ENCODE data around the gene VSTM2B. TPM values are rescaled to one million over a fixed set of nuclear protein-coding genes. Genes with fewer than 3 reads are reported as not detected.
A peak's percentile ranks its signal among the peaks of the same experiment; 100 is the strongest.
"Not testable (repeated sequence)": the region's sequence is repeated elsewhere in the genome, so short reads cannot be mapped to it uniquely, and the experiment has no call there.

VSTM2B gene
- total RNA-seq (2014; rRNA removed; shearing (Covaris generic)) = not detected in 2 replicates

DNA sequence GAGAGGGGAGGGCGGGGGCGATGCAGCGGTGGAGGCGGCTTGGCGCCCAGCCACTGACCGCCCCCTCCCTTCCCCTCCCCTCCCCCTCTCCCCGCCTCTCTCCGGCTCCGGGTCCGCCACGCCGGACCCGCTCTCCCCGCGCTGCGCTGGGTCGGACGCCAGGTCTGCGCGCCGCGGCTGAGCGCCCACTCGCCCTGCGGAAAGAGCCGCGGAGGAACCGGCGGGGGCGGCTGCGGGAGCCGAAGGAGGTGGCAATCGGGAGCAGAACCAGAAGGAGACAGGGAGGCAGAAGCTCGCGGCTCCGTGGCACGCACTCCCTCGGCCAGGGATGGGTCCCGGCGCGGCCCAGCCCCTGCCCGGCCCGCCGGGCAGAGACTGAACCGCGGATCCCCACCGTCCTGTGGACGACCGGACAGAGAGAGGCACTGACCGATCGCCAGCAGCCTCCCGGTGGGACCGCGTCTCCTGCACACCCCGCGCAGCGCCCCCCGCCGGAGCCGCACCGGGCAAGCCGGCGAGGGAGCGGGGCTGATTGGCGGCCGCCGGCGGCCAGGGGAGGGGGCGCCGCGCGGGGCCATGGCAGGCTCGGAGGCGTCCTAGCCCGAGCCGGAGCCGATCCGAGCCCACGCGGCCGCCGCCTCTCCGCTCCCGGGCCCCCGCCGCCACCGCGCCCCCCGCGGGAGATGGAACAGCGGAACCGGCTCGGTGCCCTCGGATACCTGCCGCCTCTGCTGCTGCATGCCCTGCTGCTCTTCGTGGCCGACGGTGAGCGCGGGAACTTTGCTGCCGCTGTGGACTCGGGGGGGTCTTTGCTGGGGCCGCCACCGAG, at the start of gene VSTM2B:
Gene VSTM2B (plus strand): TSS at position 94 of the 829 bp plus-strand sequence. CDS start 590 bp downstream, at position 684.
- Histone ChIP-seq H3K36me3 (no peaks in the 10 kb centered on the region), H3K9me3 (replicated peaks) (no peaks in the 10 kb centered on the region), H3K4me3 (no peak within 1 kb of the TSS), H3K4me1 (no peaks in the 10 kb centered on the region), H3K27me3 (0 out of 2 replicates have a peak, but pooled peaks cover 4% of the 10 kb centered on the region), H3K27ac (no peak within 1 kb of the TSS)
- DNase-seq = no peak

DNA sequence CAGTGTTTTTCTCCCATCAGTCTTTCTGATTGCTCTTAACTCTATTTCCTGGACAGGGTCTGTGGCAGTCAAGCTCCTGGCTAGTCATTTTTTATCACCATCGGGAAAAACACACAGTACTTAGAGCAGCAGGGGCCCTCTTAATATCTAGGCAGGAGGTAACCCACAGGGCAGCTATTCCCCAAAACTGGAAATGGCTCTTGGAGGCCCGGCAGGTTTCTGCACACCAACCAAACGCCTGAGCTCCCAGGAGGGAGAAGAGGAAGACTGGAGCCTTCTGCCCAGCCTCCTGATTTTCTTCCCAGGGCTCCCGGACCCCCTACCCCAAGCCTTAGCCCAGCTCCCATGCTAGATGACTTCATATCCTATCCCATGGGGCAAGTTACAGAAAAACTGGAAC, 49.3 kb upstream of the VSTM2B start:
- Histone ChIP-seq H3K36me3 (no peaks in the 10 kb centered on the region), H3K27ac (no peak overlapping the region), H3K4me3 (no peak overlapping the region), H3K27me3 (peaks cover 8% of the 10 kb centered on the region; the same call in 1 of the 2 replicates), H3K4me1 (no peaks in the 10 kb centered on the region), H3K9me3 (replicated peaks) (no peaks in the 10 kb centered on the region)
- DNase-seq = no peak

DNA sequence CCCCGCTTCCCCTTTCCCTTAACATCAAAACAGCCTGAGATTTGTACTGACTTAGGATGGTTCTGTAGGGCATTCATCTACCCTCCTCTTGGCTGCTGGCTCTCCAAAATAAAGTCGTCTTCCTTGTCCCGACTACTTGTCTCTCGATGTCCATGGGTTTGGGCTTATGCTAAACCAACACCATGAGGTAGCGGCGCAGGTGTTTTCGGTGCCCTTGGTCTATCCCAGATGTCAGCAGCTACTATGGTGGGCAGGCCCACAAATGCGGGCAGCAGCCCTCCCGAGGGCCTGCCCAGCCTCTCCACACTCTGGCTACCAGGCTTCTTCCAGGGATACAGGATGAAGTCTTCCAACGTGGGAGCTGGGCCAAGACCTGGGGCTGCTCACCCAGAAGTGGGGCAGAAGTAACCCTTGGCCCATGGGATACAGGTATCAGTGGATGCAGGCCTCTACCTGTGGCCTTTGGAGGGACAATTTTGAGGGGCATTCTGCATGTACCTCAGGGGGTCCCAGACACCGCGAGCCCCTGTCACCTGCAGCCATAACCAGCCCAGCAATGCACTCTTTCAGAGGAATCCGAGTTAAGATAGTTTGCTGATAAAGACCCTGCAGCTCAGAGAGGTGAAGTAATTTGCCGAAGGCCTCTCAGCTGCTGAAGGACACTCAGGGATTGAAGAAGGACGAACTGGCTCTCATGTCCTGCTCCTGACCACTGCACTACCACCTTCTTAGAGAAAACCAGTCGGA, 47.8 kb upstream of the VSTM2B start:
- H3K9me3 ChIP-seq (replicated peaks) = no peaks in the 10 kb centered on the region
- peaks cover 8% of the 10 kb centered on the region; the same call in 1 of the 2 replicates for H3K27me3 ChIP-seq
- no peak overlapping the region for H3K4me3 ChIP-seq
- H3K36me3 ChIP-seq = no peaks in the 10 kb centered on the region
- no peak for DNase-seq
- H3K4me1 ChIP-seq = no peaks in the 10 kb centered on the region
- no peak overlapping the region for H3K27ac ChIP-seq

DNA sequence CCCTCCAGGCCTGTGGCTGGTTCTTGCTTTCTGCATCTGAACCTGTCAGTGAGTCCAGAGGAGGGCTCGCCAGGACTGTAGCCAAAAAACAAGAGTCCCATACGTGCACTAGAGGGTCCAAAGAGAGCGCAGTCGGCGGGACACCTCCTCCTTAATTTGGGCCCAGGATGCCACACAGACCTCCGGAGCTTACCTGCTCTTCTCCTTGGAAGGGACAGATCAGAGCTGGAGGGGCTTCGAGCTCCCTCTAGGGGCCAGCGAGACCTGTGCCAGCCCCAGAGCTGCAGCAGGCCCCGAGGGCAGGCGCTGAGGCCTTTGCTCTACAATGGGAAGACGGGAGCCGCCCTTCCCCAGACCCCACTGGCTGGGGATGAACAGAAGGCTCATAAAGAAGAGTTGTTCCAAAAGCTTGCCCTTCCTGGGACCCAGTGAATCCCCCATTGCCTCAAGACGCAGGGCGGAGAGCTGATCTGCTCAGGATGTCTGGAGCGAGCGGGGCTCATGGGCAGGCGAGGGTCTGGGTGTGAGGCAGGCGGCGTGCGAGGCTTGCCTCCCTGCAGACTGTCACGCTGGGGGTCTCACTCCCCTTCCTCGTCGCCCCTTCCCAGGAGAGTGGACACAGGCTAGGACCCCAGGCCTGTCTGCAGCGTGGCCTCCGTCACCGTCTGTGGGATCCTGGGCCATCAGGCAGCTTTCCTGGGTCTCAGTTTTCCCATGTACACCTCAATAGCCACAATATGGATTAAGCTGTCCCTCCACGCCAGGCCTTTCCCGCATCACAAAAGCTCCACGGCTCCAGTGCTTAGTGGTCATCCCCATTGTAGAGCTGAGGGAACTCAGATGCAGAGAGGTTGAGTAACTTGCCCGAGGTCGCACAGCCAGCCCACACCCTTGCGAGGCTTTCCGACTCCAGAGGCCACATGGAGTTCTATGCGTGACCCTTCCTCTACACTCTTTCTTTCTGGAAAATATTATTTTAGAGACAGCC, 46.9 kb upstream of the VSTM2B start:
- Histone ChIP-seq H3K4me1 (no peaks in the 10 kb centered on the region), H3K36me3 (no peaks in the 10 kb centered on the region), H3K4me3 (no peak overlapping the region), H3K9me3 (replicated peaks) (no peaks in the 10 kb centered on the region), H3K27ac (no peak overlapping the region), H3K27me3 (peaks cover 8% of the 10 kb centered on the region; the same call in 1 of the 2 replicates)
- DNase-seq = peak; percentile 15 to 36

DNA sequence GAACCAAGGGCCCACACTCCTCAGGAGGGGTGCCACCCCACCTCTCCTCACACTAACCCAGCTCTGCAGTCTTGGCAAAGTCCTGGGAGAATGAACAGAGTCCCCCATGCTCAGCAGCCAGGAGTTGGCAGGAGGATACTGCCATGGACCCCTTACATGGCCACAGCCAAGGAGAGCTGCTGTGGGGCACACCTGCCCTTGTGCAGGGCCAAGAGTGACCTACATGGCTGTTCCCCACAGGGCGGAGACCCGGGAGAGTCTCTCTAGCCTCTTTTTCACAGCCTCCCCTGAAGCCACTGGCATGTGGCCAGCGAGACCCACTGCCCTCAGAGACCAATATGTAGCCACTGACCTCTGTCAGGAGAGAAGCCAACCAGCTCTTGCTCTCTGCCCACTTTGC, 45.9 kb upstream of the VSTM2B start:
- Histone ChIP-seq H3K4me1 (no peaks in the 10 kb centered on the region), H3K9me3 (replicated peaks) (no peaks in the 10 kb centered on the region)
- no peak for DNase-seq

DNA sequence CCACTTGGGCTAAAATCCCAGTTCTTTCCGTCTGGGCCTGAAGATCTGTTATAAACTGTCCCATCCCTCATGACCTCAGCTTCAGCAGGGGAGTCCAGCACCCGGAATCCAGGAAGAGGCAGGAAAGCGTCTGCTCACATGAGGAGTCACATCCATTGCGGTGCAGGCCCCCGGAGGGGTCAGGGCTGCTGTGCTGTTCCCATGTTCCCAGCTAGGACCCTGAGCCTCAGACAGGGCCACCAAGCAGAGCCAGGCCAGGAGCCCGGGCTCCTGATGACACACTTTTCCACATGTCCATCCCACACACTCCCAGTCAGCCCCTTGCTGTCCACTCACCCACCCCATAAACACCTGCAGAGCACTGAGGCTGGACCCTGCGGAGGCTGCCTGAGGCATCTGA, 45.3 kb upstream of the VSTM2B start:
- DNase-seq = no peak
- Histone ChIP-seq H3K4me3 (no peak overlapping the region), H3K27ac (no peak overlapping the region), H3K4me1 (no peaks in the 10 kb centered on the region), H3K9me3 (replicated peaks) (no peaks in the 10 kb centered on the region), H3K27me3 (peaks cover 11% of the 10 kb centered on the region; the same call in 1 of the 2 replicates), H3K36me3 (no peaks in the 10 kb centered on the region)

More for the DNA sequence above, 45.9 kb upstream of the VSTM2B start:
- no peaks in the 10 kb centered on the region for H3K36me3 ChIP-seq
- no peak overlapping the region for H3K27ac ChIP-seq
- no peak overlapping the region for H3K4me3 ChIP-seq
- peaks cover 8% of the 10 kb centered on the region; the same call in 1 of the 2 replicates for H3K27me3 ChIP-seq

DNA sequence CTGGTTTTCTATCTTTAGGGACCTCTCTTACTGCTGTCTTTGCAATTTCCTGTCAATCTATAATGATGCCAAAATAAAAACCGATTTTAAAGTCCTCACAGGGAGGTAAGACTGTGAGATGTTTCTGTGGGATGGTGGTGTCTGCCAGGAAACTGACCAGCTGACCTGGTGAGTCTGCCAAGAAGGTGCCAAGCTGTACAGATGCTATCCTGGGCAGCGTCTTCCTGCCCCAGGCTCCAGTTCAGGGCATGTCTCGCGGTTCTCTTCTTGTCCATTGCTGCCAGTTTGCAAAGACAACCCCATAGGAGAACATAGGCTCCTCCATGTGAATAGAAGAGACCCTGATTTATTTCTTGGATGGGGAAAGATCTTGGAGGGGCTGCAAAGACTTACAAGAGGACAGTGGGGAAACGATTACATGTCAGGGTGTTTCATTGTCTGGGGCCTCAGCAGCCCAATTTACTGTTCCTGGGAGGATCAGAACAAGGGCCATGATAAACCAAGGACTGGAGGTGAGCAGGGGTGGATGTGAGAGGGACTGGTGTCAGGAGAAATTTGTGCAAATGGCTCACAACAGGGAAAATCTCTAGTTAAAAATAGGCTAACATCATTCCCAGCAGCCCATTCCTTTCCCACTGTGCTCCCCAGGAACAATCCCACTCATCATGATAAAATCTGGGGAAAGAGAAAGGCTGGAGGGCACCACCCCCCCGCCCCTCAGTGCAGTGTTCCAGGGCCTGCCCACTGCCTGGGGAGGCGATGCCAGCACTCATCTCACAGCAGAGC, 42.7 kb upstream of the VSTM2B start:
- Histone ChIP-seq H3K27ac (no peak overlapping the region), H3K4me1 (no peaks in the 10 kb centered on the region), H3K36me3 (no peaks in the 10 kb centered on the region), H3K9me3 (replicated peaks) (no peaks in the 10 kb centered on the region), H3K4me3 (no peak overlapping the region), H3K27me3 (peaks cover 5% of the 10 kb centered on the region)
- DNase-seq = no peak

DNA sequence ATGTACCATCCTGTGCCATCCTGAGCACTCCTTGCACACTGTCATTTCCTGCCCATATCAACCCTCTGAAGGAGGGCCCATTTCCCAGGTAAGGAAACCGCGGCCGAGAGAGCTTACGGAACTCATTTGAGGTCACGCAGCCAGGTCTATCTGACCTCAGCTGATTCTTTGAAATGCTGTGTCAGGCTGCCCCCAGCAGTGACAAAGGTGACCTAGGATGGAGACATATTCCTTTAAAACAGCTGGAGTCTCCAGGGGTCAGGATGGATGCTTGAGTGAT, 42.2 kb upstream of the VSTM2B start:
- H3K36me3 ChIP-seq = no peaks in the 10 kb centered on the region
- no peaks in the 10 kb centered on the region for H3K9me3 ChIP-seq (replicated peaks)
- H3K27ac ChIP-seq = no peak overlapping the region
- H3K27me3 ChIP-seq = peaks cover 5% of the 10 kb centered on the region
- no peaks in the 10 kb centered on the region for H3K4me1 ChIP-seq
- no peak overlapping the region for H3K4me3 ChIP-seq
- DNase-seq = no peak

DNA sequence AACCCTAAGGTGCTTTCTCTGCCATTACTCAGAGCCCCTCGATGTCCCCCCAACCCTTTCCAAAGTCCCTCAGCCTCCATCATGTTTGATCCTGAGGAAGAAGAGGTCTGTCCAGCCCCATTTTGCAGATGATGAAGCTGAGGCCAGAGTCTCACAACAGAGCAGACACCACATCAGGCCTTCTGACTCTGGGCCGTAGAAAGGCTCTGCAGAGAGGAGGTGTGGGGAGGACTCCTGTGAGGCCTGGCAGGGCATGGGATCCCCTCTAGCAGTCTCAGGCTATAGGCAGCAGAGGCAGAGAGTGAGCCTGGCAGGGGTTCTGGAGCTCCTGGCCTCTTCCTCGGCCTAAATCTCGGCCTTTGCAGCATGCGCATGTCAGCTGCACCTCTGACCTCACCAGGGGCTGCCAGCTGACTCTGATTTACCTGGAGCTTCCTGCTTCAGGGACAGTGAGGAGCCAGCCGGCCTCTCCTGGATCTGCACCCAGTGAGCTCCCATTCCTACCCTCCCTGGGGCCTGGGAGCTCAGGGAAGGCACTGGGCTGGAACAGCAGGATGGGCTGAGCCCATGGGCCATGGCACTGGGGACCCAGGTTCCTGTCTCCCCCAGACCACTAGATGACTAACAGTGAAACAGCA, 41.7 kb upstream of the VSTM2B start:
- H3K36me3 ChIP-seq = no peaks in the 10 kb centered on the region
- no peaks in the 10 kb centered on the region for H3K9me3 ChIP-seq (replicated peaks)
- no peak overlapping the region for H3K4me3 ChIP-seq
- peaks cover 5% of the 10 kb centered on the region for H3K27me3 ChIP-seq
- H3K4me1 ChIP-seq = no peaks in the 10 kb centered on the region
- DNase-seq = no peak
- H3K27ac ChIP-seq = no peak overlapping the region

DNA sequence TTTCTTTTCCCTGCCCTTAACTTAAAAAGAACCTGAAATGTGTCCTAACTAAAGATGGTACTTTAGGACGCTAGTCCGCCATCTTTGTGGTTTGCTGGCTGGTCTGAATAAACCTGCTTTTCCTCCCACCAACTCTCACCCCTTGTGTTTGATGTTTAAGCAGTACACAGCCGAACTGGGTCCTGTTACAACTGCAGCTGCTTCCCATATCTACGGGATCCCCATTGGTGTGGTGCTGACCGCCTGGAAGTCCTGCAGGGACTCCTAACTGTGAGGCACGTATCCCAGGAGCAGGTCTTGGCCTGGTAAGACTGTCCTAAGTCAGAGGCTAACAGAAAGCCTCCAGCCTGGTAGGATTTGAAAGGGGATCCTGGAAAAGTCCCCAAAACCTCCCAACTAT, 40.9 kb upstream of the VSTM2B start:
- Histone ChIP-seq H3K4me1 (no peaks in the 10 kb centered on the region), H3K4me3 (no peak overlapping the region)
- no peak for DNase-seq

DNA sequence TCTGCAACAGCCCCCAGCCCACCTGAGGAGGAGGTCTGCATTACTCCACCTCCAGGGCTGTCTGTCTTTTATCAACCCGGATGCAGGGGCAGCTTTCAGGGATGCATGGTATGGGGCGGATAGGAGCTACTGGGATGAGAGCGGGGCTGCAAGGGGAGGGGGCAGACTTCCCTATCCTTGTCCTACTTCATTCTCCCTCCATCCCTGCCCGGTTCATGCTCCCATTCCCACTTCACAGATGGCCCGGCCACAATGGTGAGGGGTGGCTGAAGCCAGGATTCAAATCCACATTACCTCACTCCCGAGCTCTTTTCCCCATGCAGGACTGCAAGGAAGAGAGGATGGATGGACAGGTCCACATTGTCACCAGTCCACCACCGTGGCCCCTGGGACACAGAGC, 40.5 kb upstream of the VSTM2B start:
- Histone ChIP-seq H3K4me3 (no peak overlapping the region), H3K27me3 (peaks cover 5% of the 10 kb centered on the region), H3K27ac (no peak overlapping the region), H3K9me3 (replicated peaks) (no peaks in the 10 kb centered on the region), H3K4me1 (no peaks in the 10 kb centered on the region), H3K36me3 (no peaks in the 10 kb centered on the region)
- DNase-seq = no peak

More for the DNA sequence above, 40.9 kb upstream of the VSTM2B start:
- Histone ChIP-seq H3K36me3 (no peaks in the 10 kb centered on the region), H3K9me3 (replicated peaks) (no peaks in the 10 kb centered on the region), H3K27ac (no peak overlapping the region), H3K27me3 (peaks cover 5% of the 10 kb centered on the region)

DNA sequence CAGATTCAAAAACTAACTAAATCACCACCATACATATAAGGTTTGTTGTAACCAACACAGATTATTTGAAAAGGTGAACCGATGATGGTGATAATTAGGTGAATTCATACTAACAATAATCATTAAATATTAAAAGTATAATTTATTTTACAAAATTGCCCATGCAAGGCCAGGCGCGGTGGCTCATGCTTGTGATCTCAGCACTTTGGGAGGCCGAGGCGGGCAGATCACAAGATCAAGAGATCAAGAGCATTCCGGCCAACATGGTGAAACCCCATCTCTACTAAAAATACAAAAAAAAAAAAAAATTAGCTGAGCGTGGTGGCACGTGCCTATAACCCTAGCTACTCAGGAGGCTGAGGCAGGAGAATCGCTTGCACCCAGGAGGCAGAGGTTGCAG, 38.8 kb upstream of the VSTM2B start:
- not testable (repeated sequence) for H3K27ac ChIP-seq, H3K36me3 ChIP-seq, DNase-seq

DNA sequence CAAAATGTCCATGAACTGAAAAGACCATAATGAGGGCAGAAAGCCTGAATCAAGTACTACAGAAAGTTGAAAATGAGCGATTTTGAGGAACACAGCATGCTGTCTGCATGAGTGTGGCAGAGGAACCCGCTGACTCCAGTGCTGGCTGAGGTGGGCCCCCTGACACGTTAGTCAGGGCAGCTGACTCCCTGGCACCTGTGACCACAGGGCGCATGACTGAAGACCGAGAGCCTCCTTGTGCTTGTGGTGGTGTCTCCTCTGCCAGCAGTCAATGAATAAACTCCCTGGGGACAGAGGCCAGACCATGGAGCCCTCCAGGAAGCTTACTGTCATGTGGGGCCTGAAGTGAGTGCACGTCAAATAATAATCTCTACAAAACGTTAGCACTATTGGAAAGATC, 38.4 kb upstream of the VSTM2B start:
- H3K27ac ChIP-seq = no peak overlapping the region
- H3K4me1 ChIP-seq = no peaks in the 10 kb centered on the region
- peaks cover 10% of the 10 kb centered on the region for H3K27me3 ChIP-seq
- no peaks in the 10 kb centered on the region for H3K36me3 ChIP-seq
- DNase-seq = no peak
- no peak overlapping the region for H3K4me3 ChIP-seq
- no peaks in the 10 kb centered on the region for H3K9me3 ChIP-seq (replicated peaks)

More for the DNA sequence above, 38.8 kb upstream of the VSTM2B start:
- H3K27me3 ChIP-seq; H3K9me3 ChIP-seq (replicated peaks); H3K4me1 ChIP-seq; H3K4me3 ChIP-seq: not testable (repeated sequence)
